ENCODE measurements around the gene PRR14.
"Not testable (repeated sequence)": the region's sequence is repeated elsewhere in the genome, so short reads cannot be mapped to it uniquely, and the experiment has no call there.

The PRR14 gene

DNA sequence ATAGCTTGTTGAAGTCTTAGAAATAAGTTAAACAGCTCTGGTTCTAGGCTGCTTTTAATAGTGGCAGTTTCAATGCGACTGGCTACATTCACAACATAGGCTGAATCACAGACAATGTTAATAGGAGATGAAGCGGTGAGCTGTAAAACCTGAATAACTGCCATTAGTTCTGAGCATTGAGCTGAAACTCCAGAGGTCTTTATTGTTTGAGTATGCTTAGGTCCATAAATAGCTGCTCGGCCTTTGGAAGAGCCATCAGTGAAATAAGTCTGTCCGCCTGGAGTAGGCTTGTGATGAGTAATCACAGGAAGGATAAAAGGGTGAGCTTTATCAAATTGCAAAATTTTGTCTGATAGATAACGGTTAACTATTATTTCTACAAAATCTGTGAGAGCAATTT lies 31.1 kb upstream of the PRR14 start:
- peaks cover 6% of the 10 kb centered on the region for H3K4me1 Mint-ChIP-seq
- ATAC-seq (replicated peaks; ENCODE audit: extremely low read depth, poor library complexity, severe bottlenecking) = no peak
- H3K27ac Mint-ChIP-seq (ENCODE audit: low read depth) = no peak overlapping the region
- H3K27me3 Mint-ChIP-seq = peaks cover 11% of the 10 kb centered on the region
- DNase-seq (ENCODE audit: low spot score in 2 of 2) = no peak
- peaks cover 3% of the 10 kb centered on the region for H3K36me3 Mint-ChIP-seq (ENCODE audit: insufficient read depth)
- H3K9me3 Mint-ChIP-seq = no peaks in the 10 kb centered on the region
- no peak overlapping the region for H3K4me3 Mint-ChIP-seq

DNA sequence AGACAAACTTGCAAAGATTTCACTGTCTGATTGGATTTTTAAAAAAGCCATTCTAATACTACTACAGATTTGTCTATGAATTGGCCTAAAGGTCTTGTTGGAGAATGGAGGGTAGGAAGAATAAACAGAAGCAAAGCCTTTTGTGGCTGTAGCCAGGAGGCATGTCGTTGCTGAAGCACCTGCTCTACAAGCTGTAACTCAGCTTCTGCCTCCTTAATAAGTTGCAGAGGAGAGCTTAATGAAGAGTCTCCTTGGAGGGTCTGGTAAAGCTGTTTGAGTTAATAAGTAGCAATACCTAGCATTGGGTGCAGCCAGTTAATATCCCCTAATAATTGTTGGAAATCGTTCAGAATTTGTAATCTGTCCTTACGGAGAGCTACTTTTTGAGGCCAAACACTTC lies 30.6 kb upstream of the PRR14 start:
- DNase-seq (ENCODE audit: low spot score in 2 of 2) (no peak), ATAC-seq (replicated peaks; ENCODE audit: extremely low read depth, poor library complexity, severe bottlenecking) (no peak)
- peaks cover 5% of the 10 kb centered on the region for H3K4me1 Mint-ChIP-seq
- no peak overlapping the region for H3K27ac Mint-ChIP-seq (ENCODE audit: low read depth)
- H3K36me3 Mint-ChIP-seq (ENCODE audit: insufficient read depth) = peaks cover 3% of the 10 kb centered on the region
- no peaks in the 10 kb centered on the region for H3K9me3 Mint-ChIP-seq
- peaks cover 11% of the 10 kb centered on the region for H3K27me3 Mint-ChIP-seq
- no peak overlapping the region for H3K4me3 Mint-ChIP-seq

- ATAC-seq (replicated peaks; ENCODE audit: extremely low read depth, poor library complexity, severe bottlenecking) (no peak), DNase-seq (ENCODE audit: low spot score in 2 of 2) (no peak)
- no peak overlapping the region for H3K4me3 Mint-ChIP-seq
- no peaks in the 10 kb centered on the region for H3K4me1 Mint-ChIP-seq
- peaks cover 2% of the 10 kb centered on the region for H3K36me3 Mint-ChIP-seq (ENCODE audit: insufficient read depth)
- no peaks in the 10 kb centered on the region for H3K9me3 Mint-ChIP-seq
- peaks cover 11% of the 10 kb centered on the region for H3K27me3 Mint-ChIP-seq
- no peak overlapping the region for H3K27ac Mint-ChIP-seq (ENCODE audit: low read depth)
These were observed 29.0 kb upstream of the PRR14 start for GRCh38 chr16:30621765-30622164.

GRCh38 chr16:30622455-30623032 lies 28.2 kb upstream of the PRR14 start:
- no peak for ATAC-seq (replicated peaks; ENCODE audit: extremely low read depth, poor library complexity, severe bottlenecking)
- peaks cover 11% of the 10 kb centered on the region for H3K27me3 Mint-ChIP-seq
- no peak overlapping the region for H3K27ac Mint-ChIP-seq (ENCODE audit: low read depth)
- no peak for DNase-seq (ENCODE audit: low spot score in 2 of 2)
- no peaks in the 10 kb centered on the region for H3K4me1 Mint-ChIP-seq
- no peaks in the 10 kb centered on the region for H3K36me3 Mint-ChIP-seq (ENCODE audit: insufficient read depth)
- H3K9me3 Mint-ChIP-seq = no peaks in the 10 kb centered on the region
- no peak overlapping the region for H3K4me3 Mint-ChIP-seq

GRCh38 chr16:30623536-30624283 lies 27.1 kb upstream of the PRR14 start:
- Mint-ChIP-seq H3K27ac (ENCODE audit: low read depth) (no peak overlapping the region), H3K4me3 (no peak overlapping the region)
- no peak for ATAC-seq (replicated peaks; ENCODE audit: extremely low read depth, poor library complexity, severe bottlenecking)

GRCh38 chr16:30626236-30626635 lies 24.5 kb upstream of the PRR14 start:
- Mint-ChIP-seq H3K9me3 (no peaks in the 10 kb centered on the region), H3K4me1 (peaks cover 6% of the 10 kb centered on the region), H3K36me3 (ENCODE audit: insufficient read depth) (peaks cover 2% of the 10 kb centered on the region), H3K4me3 (no peak overlapping the region), H3K27me3 (peaks cover 11% of the 10 kb centered on the region), H3K27ac (ENCODE audit: low read depth) (no peak overlapping the region)
- DNase-seq (ENCODE audit: low spot score in 2 of 2) (no peak), ATAC-seq (replicated peaks; ENCODE audit: extremely low read depth, poor library complexity, severe bottlenecking) (no peak)

More at GRCh38 chr16:30623536-30624283, 27.1 kb upstream of the PRR14 start:
- peaks cover 11% of the 10 kb centered on the region for H3K27me3 Mint-ChIP-seq
- H3K36me3 Mint-ChIP-seq (ENCODE audit: insufficient read depth) = peaks cover 2% of the 10 kb centered on the region
- no peaks in the 10 kb centered on the region for H3K9me3 Mint-ChIP-seq
- DNase-seq (ENCODE audit: low spot score in 2 of 2) = no peak
- H3K4me1 Mint-ChIP-seq = peaks cover 3% of the 10 kb centered on the region

DNA sequence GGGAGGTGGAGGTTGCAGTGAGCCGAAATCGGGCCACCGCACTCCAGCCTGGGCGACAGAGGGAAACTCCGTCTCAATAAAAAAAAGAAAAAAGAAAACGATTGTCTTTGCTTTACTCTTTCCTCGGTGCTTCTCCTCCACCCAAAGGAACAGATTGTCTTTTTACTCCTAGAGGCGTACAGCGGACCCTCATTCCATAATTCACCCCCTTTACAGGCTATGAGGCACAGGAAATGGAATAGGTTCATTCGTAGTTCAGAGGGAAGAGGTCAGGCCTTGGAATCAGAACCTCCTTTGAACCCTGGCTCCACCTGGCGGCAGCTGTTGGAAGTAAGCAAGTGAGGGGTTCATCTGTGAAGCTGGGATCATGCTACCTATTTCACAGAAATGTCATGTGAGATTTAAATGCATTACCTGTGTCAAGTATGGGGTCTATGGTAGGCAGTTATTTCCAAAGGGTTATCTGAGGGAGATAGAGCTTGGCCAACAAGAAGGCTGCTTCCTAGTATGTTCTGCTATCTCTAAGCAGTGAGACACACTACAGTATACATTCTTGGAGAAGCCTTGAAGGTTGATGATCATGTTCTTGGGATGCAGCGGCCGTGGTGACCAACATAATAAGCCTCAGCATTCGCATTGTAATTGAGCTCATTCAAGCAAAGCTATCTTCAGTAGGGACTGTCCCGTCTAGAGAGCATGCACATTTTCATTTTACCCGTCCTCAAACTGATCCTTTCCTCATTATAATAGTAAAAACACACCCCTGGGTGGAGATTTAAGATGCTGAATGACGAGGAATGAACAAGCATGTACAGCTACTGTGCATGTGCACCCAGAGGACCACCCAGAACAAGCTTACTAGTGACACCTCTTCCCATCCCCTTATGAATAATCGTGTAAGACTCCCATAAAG lies 21.9 kb upstream of the PRR14 start:
- peak overlapping the region; percentile 35 for H3K27ac Mint-ChIP-seq (ENCODE audit: low read depth)
- DNase-seq (ENCODE audit: low spot score in 2 of 2) (peak; percentile 69 to 83), ATAC-seq (replicated peaks; ENCODE audit: extremely low read depth, poor library complexity, severe bottlenecking) (peak; percentile 70)
- peak overlapping the region; percentile 55 for H3K4me3 Mint-ChIP-seq
- H3K36me3 Mint-ChIP-seq (ENCODE audit: insufficient read depth) = peaks cover 3% of the 10 kb centered on the region
- peaks cover 7% of the 10 kb centered on the region for H3K4me1 Mint-ChIP-seq
- H3K27me3 Mint-ChIP-seq = peaks cover 2% of the 10 kb centered on the region
- H3K9me3 Mint-ChIP-seq = no peaks in the 10 kb centered on the region

GRCh38 chr16:30632454-30632853 lies 18.3 kb upstream of the PRR14 start:
- not testable (repeated sequence) for H3K27me3 Mint-ChIP-seq; H3K9me3 Mint-ChIP-seq; H3K27ac Mint-ChIP-seq (ENCODE audit: low read depth); H3K36me3 Mint-ChIP-seq (ENCODE audit: insufficient read depth); DNase-seq (ENCODE audit: low spot score in 2 of 2); H3K4me3 Mint-ChIP-seq; ATAC-seq (replicated peaks; ENCODE audit: extremely low read depth, poor library complexity, severe bottlenecking)
- H3K4me1 Mint-ChIP-seq = peaks cover 22% of the 10 kb centered on the region

- Mint-ChIP-seq H3K27ac (ENCODE audit: low read depth) (peak overlapping the region; percentile 96), H3K9me3 (no peaks in the 10 kb centered on the region)
These were observed 17.2 kb upstream of the PRR14 start for GRCh38 chr16:30633526-30633925.

DNA sequence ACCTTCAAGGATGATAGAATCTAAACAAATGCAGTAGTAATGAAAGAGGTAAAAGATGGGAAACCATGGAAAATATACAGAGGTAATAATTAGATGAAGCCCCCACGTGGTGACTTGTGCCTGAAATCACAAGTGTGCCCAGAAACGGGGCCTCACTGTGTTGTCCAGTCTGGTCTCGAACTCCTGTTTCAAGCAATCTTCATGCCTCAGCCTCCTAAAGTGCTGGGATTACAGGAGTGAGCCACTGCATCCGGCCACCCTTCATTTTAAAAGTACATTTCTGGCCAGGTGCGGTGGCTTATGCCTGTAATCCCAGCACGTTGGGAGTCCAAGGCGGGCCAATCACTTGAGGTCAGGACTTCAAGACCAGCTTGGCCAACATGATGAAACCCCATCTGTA lies 14.2 kb upstream of the PRR14 start:
- Mint-ChIP-seq H3K27me3 (no peaks in the 10 kb centered on the region), H3K36me3 (ENCODE audit: insufficient read depth) (peaks cover 6% of the 10 kb centered on the region), H3K27ac (ENCODE audit: low read depth) (no peak overlapping the region), H3K4me3 (no peak overlapping the region), H3K9me3 (no peaks in the 10 kb centered on the region), H3K4me1 (peaks cover 15% of the 10 kb centered on the region)
- DNase-seq (ENCODE audit: low spot score in 2 of 2) (no peak), ATAC-seq (replicated peaks; ENCODE audit: extremely low read depth, poor library complexity, severe bottlenecking) (no peak)

More at GRCh38 chr16:30633526-30633925, 17.2 kb upstream of the PRR14 start:
- Mint-ChIP-seq H3K4me1 (peaks cover 21% of the 10 kb centered on the region), H3K4me3 (peak overlapping the region; percentile 75), H3K36me3 (ENCODE audit: insufficient read depth) (peaks cover 9% of the 10 kb centered on the region), H3K27me3 (no peaks in the 10 kb centered on the region)
- no peak for ATAC-seq (replicated peaks; ENCODE audit: extremely low read depth, poor library complexity, severe bottlenecking)
- DNase-seq (ENCODE audit: low spot score in 2 of 2) = no peak

GRCh38 chr16:30637139-30637538 lies 13.6 kb upstream of the PRR14 start:
- H3K36me3 Mint-ChIP-seq (ENCODE audit: insufficient read depth); ATAC-seq (replicated peaks; ENCODE audit: extremely low read depth, poor library complexity, severe bottlenecking): not testable (repeated sequence)

DNA sequence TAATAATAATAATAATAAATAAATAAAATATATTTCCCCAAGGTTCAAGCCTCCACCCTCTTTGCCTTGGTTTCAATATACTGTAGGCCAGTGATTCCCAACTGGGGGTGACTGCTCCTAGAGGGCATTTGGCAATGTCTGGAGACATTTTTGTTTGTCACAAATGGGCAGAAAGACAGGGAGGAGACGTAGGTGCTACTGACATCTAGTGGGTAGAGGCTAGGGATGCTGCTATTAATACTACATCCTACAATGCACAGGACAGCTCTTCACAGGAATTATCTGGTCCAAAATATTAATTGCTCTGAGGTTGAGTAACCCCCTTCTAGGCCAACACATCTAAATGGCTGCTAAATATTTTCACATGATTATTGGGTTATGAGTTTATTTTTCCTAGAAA lies 12.8 kb upstream of the PRR14 start:
- H3K4me1 Mint-ChIP-seq = peaks cover 15% of the 10 kb centered on the region
- H3K4me3 Mint-ChIP-seq = no peak overlapping the region
- DNase-seq (ENCODE audit: low spot score in 2 of 2) (no peak), ATAC-seq (replicated peaks; ENCODE audit: extremely low read depth, poor library complexity, severe bottlenecking) (no peak)
- H3K36me3 Mint-ChIP-seq (ENCODE audit: insufficient read depth) = peaks cover 6% of the 10 kb centered on the region
- no peak overlapping the region for H3K27ac Mint-ChIP-seq (ENCODE audit: low read depth)
- H3K9me3 Mint-ChIP-seq = no peaks in the 10 kb centered on the region
- H3K27me3 Mint-ChIP-seq = no peaks in the 10 kb centered on the region

More at GRCh38 chr16:30637139-30637538, 13.6 kb upstream of the PRR14 start:
- H3K27me3 Mint-ChIP-seq; H3K9me3 Mint-ChIP-seq; DNase-seq (ENCODE audit: low spot score in 2 of 2); H3K4me3 Mint-ChIP-seq; H3K27ac Mint-ChIP-seq (ENCODE audit: low read depth): not testable (repeated sequence)
- peaks cover 15% of the 10 kb centered on the region for H3K4me1 Mint-ChIP-seq

Data from central memory CD8-positive, alpha-beta T cell (primary cell).